GM12878 (cell line): ENCODE measurements around the gene EPHA7. TPM values are rescaled to one million over a fixed set of nuclear protein-coding genes. Genes with fewer than 3 reads are reported as not detected.

Experiments used
- ATAC-seq: fragments of 200-7000 bp; cut with Tn5 transposase; 3 replicates; pipeline ENCODE4 v1.9.1; 2020; ENCODE audit warnings: mild to moderate bottlenecking, moderate library complexity
- BruUV-seq: library from RNA; stranded (reverse); fragments of 400-500 nt; replicated peaks from 2 replicates; lab custom pipeline; 2021; lab: Mats Ljungman, UMichigan
- CTCF ChIA-PET: fragments of 300-600 bp; sonication (Branson Sonifier 250); formaldehyde crosslinking; extraction: SDS; loops from one replicate; lab custom pipeline; 2021; ENCODE audit warnings: inconsistent platforms; lab: Yijun Ruan, JAX
- POLR2A ChIA-PET: fragments of 350-600 bp; formaldehyde crosslinking; extraction: SDS; loops from one replicate; lab custom pipeline; 2021; ENCODE audit warnings: inconsistent platforms; lab: Charles Lee
- RAD21 ChIA-PET: fragments of 300-600 bp; sonication (Branson Sonifier 250); formaldehyde crosslinking; loops from one replicate; lab custom pipeline; 2023; ENCODE audit warnings: antibody characterized with exemption; ENCODE audit not compliant: unreplicated experiment; lab: Charles Lee
- SMC1A ChIA-PET: fragments of 300-600 bp; sonication (Branson Sonifier 250); formaldehyde crosslinking; loops from one replicate; lab custom pipeline; 2023; ENCODE audit not compliant: unreplicated experiment, uncharacterized antibody; lab: Charles Lee
- DNase-seq: peaks from one replicate; pipeline ENCODE4 v3.0.0-alpha.2; 2011; ENCODE audit warnings: low read depth, low spot score
- FAIRE-seq: peaks from 3 replicates; lab custom pipeline; 2011; peaks lifted over from hg19 to GRCh38; lab: Jason Lieb, UNC
- H2AFZ ChIP-seq: 2 replicates; pipeline ENCODE4 v1.6.0; 2011; ENCODE audit warnings: low read depth, low read length, control low read depth; ENCODE audit not compliant: control insufficient read depth
- H3K27ac ChIP-seq: 2 replicates; pipeline ENCODE4 v1.5.1; 2011; ENCODE audit warnings: control low read depth; ENCODE audit not compliant: control insufficient read depth, insufficient read depth
- H3K27me3 ChIP-seq, 2 experiments: replicated peaks in 1 of 2; 2 replicates each; pipeline versions ENCODE4 v1.6.0 to v1.6.1; 2011; ENCODE audit warnings: low read length in 1 of 2; ENCODE audit not compliant: control insufficient read depth in 2 of 2, insufficient read depth in 2 of 2
- H3K36me3 ChIP-seq, 2 experiments: 2 replicates each; pipeline ENCODE4 v1.5.1; 2011; ENCODE audit warnings: low read length in 1 of 2; ENCODE audit not compliant: control insufficient read depth in 2 of 2, insufficient read depth in 2 of 2
- H3K4me1 ChIP-seq: 2 replicates; pipeline ENCODE4 v1.6.1; 2011; ENCODE audit warnings: mild to moderate bottlenecking, low read length, moderate library complexity, mixed read lengths; ENCODE audit not compliant: control insufficient read depth, insufficient read depth
- H3K4me2 ChIP-seq: 2 replicates; pipeline ENCODE4 v1.6.0; 2011; ENCODE audit warnings: control low read depth; ENCODE audit not compliant: control insufficient read depth, insufficient read depth
- H3K4me3 ChIP-seq: fragments of 200-600 bp; sonication (generic); 2 replicates; pipeline ENCODE4 v1.5.1; 2016
- H3K79me2 ChIP-seq: 2 replicates; pipeline ENCODE4 v1.6.0; 2011; ENCODE audit warnings: low read length; ENCODE audit not compliant: control insufficient read depth, insufficient read depth
- H3K9ac ChIP-seq: 2 replicates; pipeline ENCODE4 v1.8.0; 2011; ENCODE audit warnings: low read length, control low read depth, mixed read lengths; ENCODE audit not compliant: control insufficient read depth, insufficient read depth
- H3K9me3 ChIP-seq: replicated peaks from 3 replicates; pipeline ENCODE4 v1.5.1; 2011; ENCODE audit warnings: mild to moderate bottlenecking, low read length; ENCODE audit not compliant: control insufficient read depth, insufficient read depth
- H4K20me1 ChIP-seq: 2 replicates; pipeline ENCODE4 v1.6.0; 2011; ENCODE audit not compliant: control insufficient read depth, insufficient read depth
- BACH1 ChIP-seq: fragments of 450-650 bp; IDR thresholded peaks from 2 replicates; pipeline ENCODE4 v1.6.1; 2017; ENCODE audit warnings: mild to moderate bottlenecking, borderline replicate concordance
- BHLHE40 ChIP-seq, 2 experiments: fragments of 450-650 bp in 1 of 2; IDR thresholded peaks; 2 replicates each; pipeline ENCODE4 v1.6.1; 2011 to 2017; ENCODE audit warnings: low read depth in 2 of 2, borderline replicate concordance in 1 of 2, improper control_type of control experiment in 1 of 2, low read length in 1 of 2, mild to moderate bottlenecking in 1 of 2
- CBX5 ChIP-seq: sonication (generic); IDR thresholded peaks from 2 replicates; pipeline ENCODE4 v1.6.1; 2016; ENCODE audit warnings: low read depth, moderate library complexity, mild to moderate bottlenecking, inconsistent platforms
- EED ChIP-seq: sonication (generic); IDR thresholded peaks from 2 replicates; pipeline ENCODE4 v1.6.1; 2016; ENCODE audit warnings: antibody characterized with exemption, low read depth
- ESRRA ChIP-seq: IDR thresholded peaks from 2 replicates; pipeline ENCODE4 v1.6.1; 2012; ENCODE audit warnings: mild to moderate bottlenecking, low read length, improper control_type of control experiment
- FOXM1 ChIP-seq: IDR thresholded peaks from 2 replicates; pipeline ENCODE4 v1.6.1; 2012; ENCODE audit warnings: low read depth, mild to moderate bottlenecking, inconsistent platforms, low read length, moderate library complexity
- GABPA ChIP-seq: IDR thresholded peaks from 2 replicates; pipeline ENCODE4 v1.6.1; 2014; ENCODE audit warnings: antibody characterized with exemption, low read depth, mild to moderate bottlenecking, inconsistent platforms
- GATAD2B ChIP-seq: fragments of 450-650 bp; conservative IDR thresholded peaks from 2 replicates; pipeline ENCODE4 v1.6.1; 2017; ENCODE audit warnings: low read depth, mild to moderate bottlenecking, moderate library complexity
- HDAC6 ChIP-seq: fragments of 200-600 bp; sonication (generic); IDR thresholded peaks from one replicate; pipeline ENCODE4 v1.8.0; 2017; ENCODE audit warnings: antibody characterized with exemption; ENCODE audit not compliant: unreplicated experiment
- IKZF1 ChIP-seq: fragments of 450-650 bp; conservative IDR thresholded peaks from 2 replicates; pipeline ENCODE4 v1.6.1; 2017; ENCODE audit warnings: antibody characterized with exemption, mild to moderate bottlenecking
- IRF4 ChIP-seq: IDR thresholded peaks from 2 replicates; pipeline ENCODE4 v1.6.1; 2011; ENCODE audit warnings: low read depth, low read length
- KLF5 ChIP-seq: fragments of 450-650 bp; IDR thresholded peaks from 2 replicates; pipeline ENCODE4 v1.6.1; 2014; ENCODE audit warnings: mild to moderate bottlenecking; ENCODE audit not compliant: partially characterized antibody
- NFXL1 ChIP-seq: fragments of 450-650 bp; IDR thresholded peaks from 2 replicates; pipeline ENCODE4 v1.6.1; 2017; ENCODE audit warnings: antibody characterized with exemption, mild to moderate bottlenecking, borderline replicate concordance
- NFYB ChIP-seq: IDR thresholded peaks from 2 replicates; pipeline ENCODE4 v1.6.1; 2011; ENCODE audit warnings: low read depth, mild to moderate bottlenecking, low read length, improper control_type of control experiment, moderate library complexity; ENCODE audit not compliant: insufficient read depth
- RUNX3 ChIP-seq: IDR thresholded peaks from 2 replicates; pipeline ENCODE4 v1.6.1; 2012; ENCODE audit warnings: low read length, inconsistent platforms
- SMARCA5 ChIP-seq: fragments of 450-650 bp; IDR thresholded peaks from 2 replicates; pipeline ENCODE4 v1.6.1; 2017; ENCODE audit warnings: mild to moderate bottlenecking
- SREBF2 ChIP-seq: IDR thresholded peaks from 2 replicates; pipeline ENCODE4 v1.6.1; 2012; ENCODE audit warnings: mild to moderate bottlenecking, low read length
- SUZ12 ChIP-seq: fragments of 200-600 bp; sonication (generic); IDR thresholded peaks from one replicate; pipeline ENCODE4 v1.6.1; 2018; ENCODE audit warnings: antibody characterized with exemption, mild to moderate bottlenecking; ENCODE audit not compliant: unreplicated experiment
- ZNF24 ChIP-seq: fragments of 450-650 bp; IDR thresholded peaks from 2 replicates; pipeline ENCODE4 v1.6.1; 2017; ENCODE audit warnings: antibody characterized with exemption, mild to moderate bottlenecking
- ZZZ3 ChIP-seq: IDR thresholded peaks from 2 replicates; pipeline ENCODE4 v1.6.1; 2011; ENCODE audit warnings: low read depth; ENCODE audit not compliant: control insufficient read depth, insufficient read length
- WGBS: methylation state at CpG from one replicate; pipeline ENCODE4 v1.1.6; 2016; ENCODE audit warnings: low lambda C conversion rate; ENCODE audit not compliant: insufficient replicate concordance, insufficient coverage; ENCODE audit errors: missing lambda C conversion rate; 5-methylcytosine and 5-hydroxymethylcytosine counted together
- in situ Hi-C: fragments of 300-500 bp; cut with MboI; formaldehyde crosslinking; loops from 9 replicates; pipeline ENCODE4 v1.14.3; 2018; ENCODE audit warnings: mixed read lengths
- intact Hi-C: fragments of 100-400 bp; cut with micrococcal nuclease; formaldehyde crosslinking; loops from one replicate; pipeline ENCODE4 v1.14.2; 2022; ENCODE audit not compliant: unreplicated experiment
- polyA plus RNA-seq, 11 experiments: library from polyadenylated mRNA; depleted of rRNA in 4 of 11; unstranded in 6 of 11; stranded (reverse) in 5 of 11; fragments of >200 nt; fragmentation: Nextera tagmentation in 4 of 11; fragmentation: Illumina TruSeq in 1 of 11; extraction: Ambion mirVana in 4 of 11; extraction: Trizol in 1 of 11; gene quantifications; 1 replicate in 1 of 11; 2 replicates in 10 of 11; pipeline versions ENCODE4 v1.2.1 to v1.2.3, GENCODE V29; 2011 to 2016; ENCODE audit warnings: inconsistent platforms in 2 of 11, missing spikeins in 2 of 11, low read depth in 1 of 11
- total RNA-seq, 4 experiments: library from RNA; depleted of rRNA in 3 of 4; stranded (reverse); fragments of >200 nt in 3 of 4; fragmentation: Illumina TruSeq in 1 of 4; extraction: Trizol in 1 of 4; gene quantifications; 2 replicates each; pipeline versions ENCODE4 v1.2.1 to v1.2.3, GENCODE V29; 2013 to 2021
- TF ChIP-seq, protein P1 (sequence below): fragments of 450-650 bp; IDR thresholded peaks from 2 replicates; pipeline ENCODE4 v1.6.1; 2014; ENCODE audit warnings: mild to moderate bottlenecking

The EPHA7 gene
- total and polyA plus RNA-seq, 10 of the 15 experiments (the other 5 are each of a cell fraction or from before 2014, with no cell fraction given): not detected

GRCh38 chr6:93295631-93296030, 123.7 kb downstream of the EPHA7 start:
- H3K27me3 ChIP-seq: no peaks in the 10 kb centered on the region
- ATAC-seq (no peak), DNase-seq (no peak), FAIRE-seq (no peak)
- in situ Hi-C loops: no loop called here
- H3K4me1 ChIP-seq: no peaks in the 10 kb centered on the region
- H3K4me2 ChIP-seq: no peak overlapping the region
- no peaks in the 10 kb centered on the region for H3K79me2 ChIP-seq
- H3K9ac ChIP-seq: no peak overlapping the region
- H2AFZ ChIP-seq: no peak overlapping the region
- intact Hi-C loops: no loop called here
- no peaks in the 10 kb centered on the region; the same call in 2 of the 3 replicates for H3K9me3 ChIP-seq
- no peak overlapping the region for H3K4me3 ChIP-seq
- no TSS peak for BruUV-seq
- H3K36me3 ChIP-seq: no peaks in the 10 kb centered on the region
- H4K20me1 ChIP-seq: no peaks in the 10 kb centered on the region
- H3K27ac ChIP-seq: no peak overlapping the region
- ChIA-PET POLR2A (no interaction called here), RAD21 (no interaction called here), SMC1A (no interaction called here), CTCF (no interaction called here)
- TF ChIP-seq SREBF2 (no peak), FOXM1 (no peak), IKZF1 (no peak), NFYB (no peak), HDAC6 (no peak), ESRRA (no peak)

DNA sequence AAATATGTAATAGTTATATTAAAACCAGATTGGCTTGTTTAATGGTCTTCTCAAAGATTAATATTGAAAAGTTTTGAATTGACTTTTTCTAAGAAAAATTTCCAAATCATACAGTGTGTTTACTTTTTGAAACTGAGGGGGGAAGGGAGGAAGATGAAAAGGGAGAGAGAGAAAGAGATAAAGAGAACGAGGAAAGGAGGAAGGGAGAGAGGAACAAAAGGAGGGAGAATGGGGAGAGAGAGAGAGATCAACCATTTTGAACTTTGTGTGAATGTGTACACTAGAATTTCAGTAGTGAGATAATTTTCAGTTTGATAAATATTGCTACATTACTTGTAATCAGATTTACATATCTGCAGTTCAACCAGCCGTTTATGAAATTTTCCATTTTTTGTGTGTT, 124.5 kb downstream of the EPHA7 start:
- RAD21 ChIA-PET: no interaction called here
- WGBS: 0% methylated on average over 2 of the region's 2 CpGs
- SMC1A ChIA-PET: no interaction called here
- no peak for ATAC-seq
- Histone ChIP-seq H2AFZ (no peak overlapping the region), H3K4me2 (no peak overlapping the region), H4K20me1 (no peaks in the 10 kb centered on the region), H3K36me3 (no peaks in the 10 kb centered on the region), H3K9me3 (no peaks in the 10 kb centered on the region; the same call in 2 of the 3 replicates), H3K4me1 (no peaks in the 10 kb centered on the region), H3K27ac (no peak overlapping the region), H3K27me3 (no peaks in the 10 kb centered on the region), H3K79me2 (no peaks in the 10 kb centered on the region), H3K4me3 (no peak overlapping the region), H3K9ac (no peak overlapping the region)
- CTCF ChIA-PET: interaction anchor here (0.6 kb wide), 1 partner anchor 14 kb away, joined by 4 read pairs; no protein-coding TSS in a partner anchor
- DNase-seq: no peak
- BruUV-seq: no TSS peak
- in situ Hi-C loops (no loop called here), intact Hi-C loops (no loop called here)
- FAIRE-seq: no peak
- POLR2A ChIA-PET: no interaction called here
- TF ChIP-seq IRF4: no peak
- TF ChIP-seq GATAD2B: no peak
- no peak for TF ChIP-seq ESRRA
- TF ChIP-seq SMARCA5: no peak
- TF ChIP-seq GABPA: no peak
- TF ChIP-seq BACH1: no peak
- no peak for TF ChIP-seq ZNF24
- TF ChIP-seq EED: no peak
- TF ChIP-seq ZZZ3: no peak
- no peak for TF ChIP-seq NFXL1
- TF ChIP-seq CBX5: no peak
- TF ChIP-seq, protein P1, sequence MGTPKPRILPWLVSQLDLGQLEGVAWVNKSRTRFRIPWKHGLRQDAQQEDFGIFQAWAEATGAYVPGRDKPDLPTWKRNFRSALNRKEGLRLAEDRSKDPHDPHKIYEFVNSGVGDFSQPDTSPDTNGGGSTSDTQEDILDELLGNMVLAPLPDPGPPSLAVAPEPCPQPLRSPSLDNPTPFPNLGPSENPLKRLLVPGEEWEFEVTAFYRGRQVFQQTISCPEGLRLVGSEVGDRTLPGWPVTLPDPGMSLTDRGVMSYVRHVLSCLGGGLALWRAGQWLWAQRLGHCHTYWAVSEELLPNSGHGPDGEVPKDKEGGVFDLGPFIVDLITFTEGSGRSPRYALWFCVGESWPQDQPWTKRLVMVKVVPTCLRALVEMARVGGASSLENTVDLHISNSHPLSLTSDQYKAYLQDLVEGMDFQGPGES: no peak
- TF ChIP-seq SUZ12: no peak
- TF ChIP-seq RUNX3: no peak
- TF ChIP-seq BHLHE40 (IDR thresholded peaks at IDR 0.05; ENCODE audit: borderline replicate concordance in 1 of 2, low read depth in 2 of 2, low read length in 1 of 2): no peak
- no peak for TF ChIP-seq KLF5
